Choroid plexus epithelial cell (primary cell): ENCODE results near the gene ZRANB3.

Experiments used
- DNase-seq: peaks from one replicate; pipeline ENCODE4 v3.0.0-alpha.2; 2010; ENCODE audit warnings: low read depth
- H3K4me3 ChIP-seq: 2 replicates; pipeline ENCODE4 v1.5.1; 2011; ENCODE audit warnings: low read depth, mild to moderate bottlenecking, control low read depth, low read length, moderate library complexity
- TF ChIP-seq, protein P1 (sequence below): conservative IDR thresholded peaks from 2 replicates; pipeline ENCODE4 v1.5.1; 2011; ENCODE audit warnings: low read depth, mild to moderate bottlenecking, control low read depth, inconsistent platforms, low read length, moderate library complexity

Gene ZRANB3

DNA sequence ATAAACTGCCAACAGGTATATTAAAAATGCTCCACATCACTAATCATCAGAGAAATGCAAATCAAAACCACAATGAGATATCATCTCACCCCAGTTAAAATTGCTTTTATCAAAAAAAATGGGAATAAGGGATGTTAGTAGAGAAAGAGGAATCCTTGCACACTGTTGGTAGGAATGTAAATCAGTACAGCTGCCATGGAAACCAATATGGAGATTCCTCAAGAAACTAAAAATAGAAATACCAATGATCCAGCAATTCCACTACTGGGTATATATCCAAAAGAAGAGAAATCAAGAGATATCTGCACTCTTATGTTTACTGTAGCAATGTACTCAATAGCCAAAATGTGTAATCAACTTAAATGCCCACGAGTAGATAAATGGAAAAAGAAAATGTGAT, 40.6 kb downstream of the ZRANB3 start:
- no peak overlapping the region for H3K4me3 ChIP-seq

DNA sequence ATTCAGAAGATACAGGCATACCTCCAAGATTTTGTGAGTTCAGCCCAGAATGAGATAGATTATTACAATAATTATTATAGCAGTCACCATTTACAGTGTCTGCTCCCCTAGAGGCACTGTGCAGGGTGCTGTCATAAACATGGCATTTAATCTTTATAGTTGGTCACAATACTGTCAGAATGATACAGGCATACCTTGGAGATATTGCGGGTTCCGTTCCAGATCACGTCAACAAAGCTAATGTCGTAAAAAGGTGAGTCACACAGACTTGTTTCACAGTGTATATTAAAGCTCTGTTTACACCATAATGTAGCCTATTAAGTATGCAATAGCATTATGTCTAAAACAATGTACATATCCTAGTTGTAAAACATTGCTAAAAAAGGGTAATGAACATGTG, 45.6 kb downstream of the ZRANB3 start:
- no peak overlapping the region for H3K4me3 ChIP-seq
- TF ChIP-seq, protein P1, sequence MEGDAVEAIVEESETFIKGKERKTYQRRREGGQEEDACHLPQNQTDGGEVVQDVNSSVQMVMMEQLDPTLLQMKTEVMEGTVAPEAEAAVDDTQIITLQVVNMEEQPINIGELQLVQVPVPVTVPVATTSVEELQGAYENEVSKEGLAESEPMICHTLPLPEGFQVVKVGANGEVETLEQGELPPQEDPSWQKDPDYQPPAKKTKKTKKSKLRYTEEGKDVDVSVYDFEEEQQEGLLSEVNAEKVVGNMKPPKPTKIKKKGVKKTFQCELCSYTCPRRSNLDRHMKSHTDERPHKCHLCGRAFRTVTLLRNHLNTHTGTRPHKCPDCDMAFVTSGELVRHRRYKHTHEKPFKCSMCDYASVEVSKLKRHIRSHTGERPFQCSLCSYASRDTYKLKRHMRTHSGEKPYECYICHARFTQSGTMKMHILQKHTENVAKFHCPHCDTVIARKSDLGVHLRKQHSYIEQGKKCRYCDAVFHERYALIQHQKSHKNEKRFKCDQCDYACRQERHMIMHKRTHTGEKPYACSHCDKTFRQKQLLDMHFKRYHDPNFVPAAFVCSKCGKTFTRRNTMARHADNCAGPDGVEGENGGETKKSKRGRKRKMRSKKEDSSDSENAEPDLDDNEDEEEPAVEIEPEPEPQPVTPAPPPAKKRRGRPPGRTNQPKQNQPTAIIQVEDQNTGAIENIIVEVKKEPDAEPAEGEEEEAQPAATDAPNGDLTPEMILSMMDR, result no peak
- DNase-seq, result no peak

More for the DNA sequence above, 40.6 kb downstream of the ZRANB3 start:
- peak; percentile 41 for DNase-seq
- TF ChIP-seq, protein P1, result no peak

DNA sequence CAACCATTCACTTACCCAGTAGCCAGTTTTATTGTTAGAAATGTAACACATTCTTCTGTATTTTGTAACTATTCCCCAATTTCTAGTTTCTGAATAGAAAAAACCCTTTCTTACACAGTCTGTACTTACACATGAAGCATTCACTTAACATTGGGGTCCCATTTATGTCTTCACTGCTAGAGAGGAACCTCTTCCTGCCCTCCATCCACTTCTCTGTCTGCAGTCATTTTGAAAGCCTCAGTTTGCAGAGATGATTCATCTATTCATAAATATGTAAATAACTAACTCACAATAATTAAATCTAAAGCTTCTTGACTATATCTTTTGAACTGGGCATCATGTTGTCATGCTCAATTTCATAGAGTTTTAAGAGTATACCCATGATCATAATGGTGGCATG, 55.9 kb downstream of the ZRANB3 start:
- no peak overlapping the region for H3K4me3 ChIP-seq
- no peak for DNase-seq
- TF ChIP-seq, protein P1, result no peak

DNA sequence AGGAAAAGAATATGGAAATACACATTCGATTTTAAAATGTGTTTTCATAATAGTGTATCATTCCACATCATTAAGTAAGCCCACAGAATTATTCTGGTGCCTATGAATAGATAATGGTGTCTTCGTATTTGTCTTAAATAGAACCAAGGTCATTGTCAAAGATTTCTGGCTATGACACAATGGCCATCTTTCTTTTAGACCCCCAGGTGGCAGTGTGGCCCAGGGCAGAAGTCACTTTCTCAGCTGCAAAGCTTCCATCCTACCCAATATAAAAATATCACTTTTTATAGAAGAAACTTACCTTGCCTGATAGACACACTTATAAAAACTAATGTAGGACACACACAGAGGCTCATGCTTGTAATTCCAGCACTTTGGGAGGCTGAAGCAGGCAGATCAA, 57.5 kb downstream of the ZRANB3 start:
- peak; percentile 58 for DNase-seq
- H3K4me3 ChIP-seq, result no peak overlapping the region
- TF ChIP-seq, protein P1, result peak; percentile 75

DNA sequence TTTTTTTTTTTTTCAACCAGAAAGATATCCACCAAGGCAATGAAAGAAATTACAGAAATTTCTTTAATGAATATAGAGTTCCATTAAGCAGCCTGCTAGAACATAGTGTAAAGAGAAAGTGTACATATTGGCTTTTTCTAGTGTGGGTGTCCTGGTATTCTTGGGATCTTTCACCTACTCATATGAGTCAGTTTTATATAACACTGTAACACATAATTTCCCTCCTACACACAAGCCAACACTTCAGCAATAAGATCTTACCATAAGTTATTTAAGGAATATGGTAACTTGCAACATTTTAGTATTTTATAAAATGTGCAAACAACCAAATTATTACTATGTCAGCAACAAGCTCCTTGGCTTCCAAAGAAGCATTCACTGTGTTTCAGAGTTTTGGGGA, 59.9 kb downstream of the ZRANB3 start:
- TF ChIP-seq, protein P1, result no peak
- no peak overlapping the region for H3K4me3 ChIP-seq
- peak; percentile 2 for DNase-seq

DNA sequence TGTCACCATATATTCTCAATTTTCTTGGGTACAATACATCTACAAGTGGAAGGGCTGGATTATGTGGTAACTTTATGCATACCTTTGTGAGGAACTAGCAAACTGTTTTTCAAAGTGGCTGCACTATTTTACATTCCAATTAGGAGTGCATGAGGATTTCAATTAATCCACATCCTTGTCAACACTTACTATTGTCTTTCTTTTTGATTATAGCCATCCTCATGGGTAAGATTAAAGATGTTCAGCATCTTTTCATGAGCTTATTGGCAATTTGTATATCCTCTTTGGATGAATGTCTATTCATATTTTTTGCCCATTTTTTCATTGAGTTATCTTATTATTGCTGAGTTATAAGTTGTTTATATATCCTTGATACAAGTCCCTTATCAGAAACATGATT, 73.7 kb downstream of the ZRANB3 start:
- DNase-seq, result no peak
- TF ChIP-seq, protein P1, result no peak
- no peak overlapping the region for H3K4me3 ChIP-seq

DNA sequence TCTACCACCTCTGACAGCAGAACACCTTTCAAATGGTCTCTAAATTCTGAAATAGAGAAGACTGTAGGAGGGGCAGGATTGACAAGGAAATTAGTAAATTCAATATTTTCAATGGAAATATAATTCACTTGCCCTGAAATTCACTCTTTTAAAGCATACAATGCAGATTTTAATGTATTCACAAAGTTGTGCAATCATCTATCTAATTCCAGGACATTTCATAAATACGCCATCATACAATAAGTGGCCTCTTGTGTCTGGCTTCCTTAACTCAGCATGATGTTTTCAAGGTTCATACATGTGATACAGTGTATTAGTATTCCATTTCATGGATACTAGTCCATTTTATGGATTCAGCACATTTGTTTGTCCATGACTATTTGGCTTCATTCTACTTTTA, 74.2 kb downstream of the ZRANB3 start:
- no peak overlapping the region for H3K4me3 ChIP-seq
- DNase-seq, result no peak
- TF ChIP-seq, protein P1, result no peak
